Neural cell (in vitro differentiated cells): ENCODE measurements around the gene SS18L1. TPM values are rescaled to one million over a fixed set of nuclear protein-coding genes. Genes with fewer than 3 reads are reported as not detected.

ENCODE experiments used
- H2AFZ ChIP-seq: fragments of 200-600, 300-800 bp; sonication (generic), shearing (Covaris generic); 2 replicates; pipeline ENCODE4 v1.6.0; 2014; ENCODE audit warnings: low read depth, mild to moderate bottlenecking, antibody characterized with exemption, low read length, moderate library complexity
- H3F3A ChIP-seq: fragments of 200-600 bp; shearing (Covaris generic); 2 replicates; pipeline ENCODE4 v1.6.1; 2016; ENCODE audit warnings: mild to moderate bottlenecking, moderate library complexity, mixed read lengths, antibody characterized with exemption, low read length; ENCODE audit not compliant: insufficient read depth, poor library complexity, severe bottlenecking
- H3K27ac ChIP-seq: fragments of 200-600, 300-800 bp; sonication (generic), shearing (Covaris generic); 2 replicates; pipeline ENCODE4 v1.5.1; 2014; ENCODE audit warnings: mild to moderate bottlenecking, low read length, moderate library complexity
- H3K27me3 ChIP-seq: fragments of 300-800, 200-600 bp; sonication (generic), shearing (Covaris generic); 2 replicates; pipeline ENCODE4 v1.6.0; 2014; ENCODE audit warnings: mild to moderate bottlenecking, low read depth, low read length, moderate library complexity; ENCODE audit not compliant: insufficient read depth
- H3K36me3 ChIP-seq: fragments of 300-800, 200-600 bp; sonication (generic), shearing (Covaris generic); 2 replicates; pipeline ENCODE4 v1.5.1; 2014; ENCODE audit warnings: mild to moderate bottlenecking, antibody characterized with exemption, low read length, moderate library complexity; ENCODE audit not compliant: insufficient read depth
- H3K4me2 ChIP-seq: fragments of 300-800, 200-600 bp; sonication (generic), shearing (Covaris generic); 2 replicates; pipeline ENCODE4 v1.6.0; 2014; ENCODE audit warnings: mild to moderate bottlenecking, low read length
- H3K4me3 ChIP-seq: fragments of 300-800, 200-600 bp; sonication (generic), shearing (Covaris generic); 2 replicates; pipeline ENCODE4 v1.5.1; 2014; ENCODE audit warnings: mild to moderate bottlenecking, low read length, moderate library complexity
- H3K79me2 ChIP-seq: fragments of 200-600 bp; shearing (Covaris generic); replicated peaks from 2 replicates; pipeline ENCODE4 v1.6.0; 2014; ENCODE audit warnings: mild to moderate bottlenecking, low read length, moderate library complexity; ENCODE audit not compliant: insufficient read depth
- H3K9ac ChIP-seq: fragments of 300-800, 200-600 bp; sonication (generic), shearing (Covaris generic); 2 replicates; pipeline ENCODE4 v1.6.1; 2016; ENCODE audit warnings: mild to moderate bottlenecking, low read length, mixed read lengths
- H3K9me2 ChIP-seq: fragments of 200-600 bp; shearing (Covaris generic); 2 replicates; pipeline ENCODE4 v1.6.1; 2016; ENCODE audit warnings: mild to moderate bottlenecking, low read length, mixed read lengths; ENCODE audit not compliant: insufficient read depth
- H3K9me3 ChIP-seq: fragments of 200-600, 300-800 bp; sonication (generic), shearing (Covaris generic); 2 replicates; pipeline ENCODE4 v1.6.1; 2016; ENCODE audit warnings: mild to moderate bottlenecking, mixed run types, low read length, moderate library complexity, mixed read lengths
- H4K20me1 ChIP-seq: fragments of 200-600 bp; shearing (Covaris generic); 2 replicates; pipeline ENCODE4 v1.6.1; 2016; ENCODE audit warnings: mild to moderate bottlenecking, mixed run types; ENCODE audit not compliant: insufficient read depth
- EP300 ChIP-seq: fragments of 450-650 bp; conservative IDR thresholded peaks from 2 replicates; pipeline ENCODE4 v1.6.1; 2014; ENCODE audit warnings: antibody characterized with exemption, mild to moderate bottlenecking, moderate library complexity; ENCODE audit not compliant: poor library complexity, severe bottlenecking
- EZH2 ChIP-seq: fragments of 200-600, 300-800 bp; shearing (Covaris generic), sonication (generic); IDR thresholded peaks from 2 replicates; pipeline ENCODE4 v1.6.1; 2014; ENCODE audit warnings: antibody characterized with exemption, low read length, borderline replicate concordance, mild to moderate bottlenecking; ENCODE audit not compliant: insufficient read depth, poor library complexity, severe bottlenecking
- MXI1 ChIP-seq: fragments of 450-650 bp; conservative IDR thresholded peaks from 2 replicates; pipeline ENCODE4 v1.6.1; 2014; ENCODE audit warnings: antibody characterized with exemption, mild to moderate bottlenecking; ENCODE audit not compliant: poor library complexity, severe bottlenecking
- POLR2AphosphoS5 ChIP-seq: IDR thresholded peaks from 2 replicates; pipeline ENCODE4 v1.6.1; 2012
- RAD21 ChIP-seq: fragments of 450-650 bp; conservative IDR thresholded peaks from 2 replicates; pipeline ENCODE4 v1.6.1; 2014; ENCODE audit warnings: antibody characterized with exemption, mild to moderate bottlenecking, moderate library complexity
- SMC3 ChIP-seq: fragments of 450-650 bp; conservative IDR thresholded peaks from 2 replicates; pipeline ENCODE4 v1.6.1; 2014; ENCODE audit warnings: antibody characterized with exemption, mild to moderate bottlenecking, moderate library complexity; ENCODE audit not compliant: poor library complexity
- TAF1 ChIP-seq: IDR thresholded peaks from 2 replicates; pipeline ENCODE4 v1.6.1; 2012; ENCODE audit warnings: low read depth
- polyA plus RNA-seq: library from polyadenylated mRNA; depleted of rRNA; stranded (reverse); fragments of >200 nt; gene quantifications from 2 replicates; pipeline ENCODE4 v1.2.3, GENCODE V29; 2014
- TF ChIP-seq, protein P1 (sequence below): fragments of 450-650 bp; IDR thresholded peaks from 2 replicates; pipeline ENCODE4 v1.5.1; 2014; ENCODE audit warnings: antibody characterized with exemption, mild to moderate bottlenecking, moderate library complexity; ENCODE audit not compliant: poor library complexity, severe bottlenecking
- TF ChIP-seq, protein P2 (sequence below): IDR thresholded peaks from 2 replicates; pipeline ENCODE4 v1.6.1; 2012; ENCODE audit warnings: borderline replicate concordance

Gene SS18L1
- polyA plus RNA-seq, 1 donor from 2014 or later: 117 TPM

DNA sequence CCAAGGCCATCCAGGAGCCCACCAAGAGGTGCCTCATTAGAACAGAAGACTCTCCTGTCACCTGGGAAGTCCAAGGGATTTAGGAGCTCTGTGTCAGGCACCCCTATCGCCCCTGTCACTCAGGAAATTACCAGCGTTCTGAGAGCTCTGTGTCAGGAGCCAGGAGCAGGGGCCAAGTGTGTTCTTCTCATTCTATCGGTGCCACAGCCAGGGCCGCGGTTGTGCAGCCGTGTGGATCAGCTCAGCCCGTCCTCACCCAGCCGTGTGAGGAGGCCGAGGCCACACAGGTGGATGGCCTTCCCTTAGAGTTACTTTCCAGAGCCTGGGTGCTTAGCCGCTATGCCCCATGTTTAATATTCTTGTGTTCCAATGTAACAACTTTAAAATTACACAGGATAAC is 49.1 kb downstream of the SS18L1 start:
- no peaks in the 10 kb centered on the region for H3F3A ChIP-seq
- H3K27me3 ChIP-seq: no peaks in the 10 kb centered on the region
- H3K4me2 ChIP-seq: no peak overlapping the region
- H3K9me2 ChIP-seq: no peaks in the 10 kb centered on the region
- no peak overlapping the region for H3K4me3 ChIP-seq
- no peaks in the 10 kb centered on the region for H3K36me3 ChIP-seq
- TF ChIP-seq EZH2: no peak
- no peak for TF ChIP-seq RAD21
- TF ChIP-seq SMC3: no peak
- TF ChIP-seq, protein P1, sequence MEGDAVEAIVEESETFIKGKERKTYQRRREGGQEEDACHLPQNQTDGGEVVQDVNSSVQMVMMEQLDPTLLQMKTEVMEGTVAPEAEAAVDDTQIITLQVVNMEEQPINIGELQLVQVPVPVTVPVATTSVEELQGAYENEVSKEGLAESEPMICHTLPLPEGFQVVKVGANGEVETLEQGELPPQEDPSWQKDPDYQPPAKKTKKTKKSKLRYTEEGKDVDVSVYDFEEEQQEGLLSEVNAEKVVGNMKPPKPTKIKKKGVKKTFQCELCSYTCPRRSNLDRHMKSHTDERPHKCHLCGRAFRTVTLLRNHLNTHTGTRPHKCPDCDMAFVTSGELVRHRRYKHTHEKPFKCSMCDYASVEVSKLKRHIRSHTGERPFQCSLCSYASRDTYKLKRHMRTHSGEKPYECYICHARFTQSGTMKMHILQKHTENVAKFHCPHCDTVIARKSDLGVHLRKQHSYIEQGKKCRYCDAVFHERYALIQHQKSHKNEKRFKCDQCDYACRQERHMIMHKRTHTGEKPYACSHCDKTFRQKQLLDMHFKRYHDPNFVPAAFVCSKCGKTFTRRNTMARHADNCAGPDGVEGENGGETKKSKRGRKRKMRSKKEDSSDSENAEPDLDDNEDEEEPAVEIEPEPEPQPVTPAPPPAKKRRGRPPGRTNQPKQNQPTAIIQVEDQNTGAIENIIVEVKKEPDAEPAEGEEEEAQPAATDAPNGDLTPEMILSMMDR: no peak
- no peak for TF ChIP-seq POLR2AphosphoS5
- no peak for TF ChIP-seq TAF1
- H4K20me1 ChIP-seq: no peaks in the 10 kb centered on the region
- no peak overlapping the region for H3K27ac ChIP-seq
- H3K79me2 ChIP-seq: peaks cover 1% of the 10 kb centered on the region
- no peak overlapping the region for H2AFZ ChIP-seq
- no peaks in the 10 kb centered on the region for H3K9me3 ChIP-seq
- no peak overlapping the region for H3K9ac ChIP-seq

DNA sequence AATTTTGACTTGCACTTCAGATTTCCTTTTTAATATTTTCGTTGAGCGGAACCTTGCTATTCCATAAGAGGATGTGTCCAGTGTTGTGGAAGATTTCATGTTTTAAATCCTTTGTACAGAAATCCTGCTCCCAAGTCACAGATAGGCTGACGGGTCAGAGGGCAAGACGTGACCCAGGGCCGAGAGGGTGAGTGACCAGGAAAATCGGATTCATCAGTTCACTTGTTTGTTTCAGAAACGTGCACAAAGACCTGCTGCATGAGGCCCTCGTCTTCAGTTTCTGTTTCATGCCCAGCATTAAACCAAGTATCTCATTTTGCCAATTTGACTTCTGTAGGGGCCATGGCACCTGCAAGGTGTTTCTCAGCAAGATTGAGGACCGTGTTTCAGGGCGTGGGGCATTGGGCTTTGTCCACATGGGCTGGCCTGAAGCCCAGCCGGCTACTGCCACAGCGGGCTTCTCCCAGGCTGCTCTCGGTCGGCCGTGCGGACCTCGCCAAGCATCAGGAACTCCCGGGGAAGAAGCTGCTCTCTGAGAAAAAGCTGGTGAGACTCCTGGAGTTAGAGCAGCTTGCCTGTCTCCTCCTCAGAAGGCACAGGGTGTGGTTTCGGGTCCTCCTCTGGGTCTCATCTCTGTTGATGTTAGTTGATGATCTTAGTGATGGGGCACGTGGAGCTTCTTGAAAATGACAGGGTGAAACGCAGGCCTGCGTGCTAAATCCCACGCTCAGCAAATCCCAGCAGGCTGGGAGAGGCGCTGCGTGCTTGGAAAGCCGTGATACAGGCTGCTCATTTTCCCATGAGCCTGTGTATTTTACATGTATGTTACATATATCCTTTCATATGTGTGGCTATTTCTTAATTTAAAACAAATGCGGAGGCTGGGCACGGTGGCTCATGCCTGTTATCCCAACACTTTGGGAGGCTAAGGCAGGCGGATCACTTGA is 49.8 kb downstream of the SS18L1 start:
- no peaks in the 10 kb centered on the region for H3F3A ChIP-seq
- H3K36me3 ChIP-seq: no peaks in the 10 kb centered on the region
- no peaks in the 10 kb centered on the region for H3K9me3 ChIP-seq
- no peak for TF ChIP-seq RAD21
- TF ChIP-seq SMC3: no peak
- no peak for TF ChIP-seq EZH2
- TF ChIP-seq POLR2AphosphoS5: no peak
- TF ChIP-seq TAF1: no peak
- TF ChIP-seq, protein P2, sequence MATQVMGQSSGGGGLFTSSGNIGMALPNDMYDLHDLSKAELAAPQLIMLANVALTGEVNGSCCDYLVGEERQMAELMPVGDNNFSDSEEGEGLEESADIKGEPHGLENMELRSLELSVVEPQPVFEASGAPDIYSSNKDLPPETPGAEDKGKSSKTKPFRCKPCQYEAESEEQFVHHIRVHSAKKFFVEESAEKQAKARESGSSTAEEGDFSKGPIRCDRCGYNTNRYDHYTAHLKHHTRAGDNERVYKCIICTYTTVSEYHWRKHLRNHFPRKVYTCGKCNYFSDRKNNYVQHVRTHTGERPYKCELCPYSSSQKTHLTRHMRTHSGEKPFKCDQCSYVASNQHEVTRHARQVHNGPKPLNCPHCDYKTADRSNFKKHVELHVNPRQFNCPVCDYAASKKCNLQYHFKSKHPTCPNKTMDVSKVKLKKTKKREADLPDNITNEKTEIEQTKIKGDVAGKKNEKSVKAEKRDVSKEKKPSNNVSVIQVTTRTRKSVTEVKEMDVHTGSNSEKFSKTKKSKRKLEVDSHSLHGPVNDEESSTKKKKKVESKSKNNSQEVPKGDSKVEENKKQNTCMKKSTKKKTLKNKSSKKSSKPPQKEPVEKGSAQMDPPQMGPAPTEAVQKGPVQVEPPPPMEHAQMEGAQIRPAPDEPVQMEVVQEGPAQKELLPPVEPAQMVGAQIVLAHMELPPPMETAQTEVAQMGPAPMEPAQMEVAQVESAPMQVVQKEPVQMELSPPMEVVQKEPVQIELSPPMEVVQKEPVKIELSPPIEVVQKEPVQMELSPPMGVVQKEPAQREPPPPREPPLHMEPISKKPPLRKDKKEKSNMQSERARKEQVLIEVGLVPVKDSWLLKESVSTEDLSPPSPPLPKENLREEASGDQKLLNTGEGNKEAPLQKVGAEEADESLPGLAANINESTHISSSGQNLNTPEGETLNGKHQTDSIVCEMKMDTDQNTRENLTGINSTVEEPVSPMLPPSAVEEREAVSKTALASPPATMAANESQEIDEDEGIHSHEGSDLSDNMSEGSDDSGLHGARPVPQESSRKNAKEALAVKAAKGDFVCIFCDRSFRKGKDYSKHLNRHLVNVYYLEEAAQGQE: no peak
- no peak for TF ChIP-seq EP300
- TF ChIP-seq, protein P1: no peak
- TF ChIP-seq MXI1: no peak
- no peaks in the 10 kb centered on the region for H3K79me2 ChIP-seq
- no peak overlapping the region for H3K27ac ChIP-seq
- H4K20me1 ChIP-seq: no peaks in the 10 kb centered on the region
- no peak overlapping the region for H3K4me2 ChIP-seq
- H3K4me3 ChIP-seq: no peak overlapping the region
- no peaks in the 10 kb centered on the region for H3K9me2 ChIP-seq
- no peaks in the 10 kb centered on the region for H3K27me3 ChIP-seq
- no peak overlapping the region for H2AFZ ChIP-seq
- no peak overlapping the region for H3K9ac ChIP-seq
